Common myeloid progenitor, CD34-positive (primary cell): ENCODE measurements around the gene PLD4.
A peak's percentile ranks its signal among the peaks of the same experiment; 100 is the strongest.

Experiments used
- CTCF ChIA-PET: fragments of 350-600 bp; sonication (Branson Sonifier 250); formaldehyde crosslinking; loops from one replicate; lab custom pipeline; 2021; ENCODE audit warnings: antibody characterized with exemption; lab: Charles Lee
- POLR2A ChIA-PET: fragments of 350-600 bp; sonication (Branson Sonifier 250); formaldehyde crosslinking; loops from one replicate; lab custom pipeline; 2021; ENCODE audit warnings: antibody characterized with exemption; lab: Charles Lee
- DNase-seq, 3 donors: peaks; one replicate each; pipeline versions ENCODE4 v3.0.0 to v3.0.0-alpha.2; 2013
- H3K27ac ChIP-seq, 2 experiments: 1 replicate in 1 of 2; 2 replicates in 1 of 2; pipeline ENCODE4 v1.7.0; 2013; ENCODE audit warnings: inconsistent platforms in 2 of 2, low read length in 2 of 2, mild to moderate bottlenecking in 2 of 2, low read depth in 1 of 2, moderate library complexity in 1 of 2; ENCODE audit not compliant: severe bottlenecking in 2 of 2, insufficient read depth in 1 of 2, poor library complexity in 1 of 2
- H3K27me3 ChIP-seq, 5 experiments: replicated peaks in 2 of 5; 1 replicate in 3 of 5; 2 replicates in 2 of 5; pipeline versions ENCODE4 v1.6.1 to v1.7.0; 2013; ENCODE audit warnings: low read length in 4 of 5, mild to moderate bottlenecking in 2 of 5, moderate library complexity in 2 of 5, inconsistent platforms in 1 of 5; ENCODE audit not compliant: insufficient read depth in 5 of 5, control insufficient read depth in 4 of 5
- H3K36me3 ChIP-seq, 4 experiments: 1 replicate in 2 of 4; 2 replicates in 2 of 4; pipeline versions ENCODE4 v1.6.1 to v1.7.0; 2013; ENCODE audit warnings: low read length in 3 of 4, control low read depth in 1 of 4, mild to moderate bottlenecking in 1 of 4; ENCODE audit not compliant: control insufficient read depth in 4 of 4, insufficient read depth in 4 of 4
- H3K4me1 ChIP-seq, 4 experiments: 1 replicate in 3 of 4; 2 replicates in 1 of 4; pipeline versions ENCODE4 v1.6.1 to v1.7.1; 2013; ENCODE audit warnings: low read length in 3 of 4, mild to moderate bottlenecking in 3 of 4, control low read depth in 1 of 4, inconsistent platforms in 1 of 4, moderate library complexity in 1 of 4; ENCODE audit not compliant: control insufficient read depth in 4 of 4, insufficient read depth in 4 of 4; ENCODE audit errors: control extremely low read depth in 1 of 4
- H3K4me3 ChIP-seq, 7 experiments: 1 replicate in 4 of 7; 2 replicates in 3 of 7; pipeline versions ENCODE4 v1.5.1 to v1.7.0; 2013; ENCODE audit warnings: mild to moderate bottlenecking in 7 of 7, low read length in 6 of 7, moderate library complexity in 6 of 7, inconsistent platforms in 2 of 7, low read depth in 2 of 7, control low read depth in 1 of 7; ENCODE audit not compliant: insufficient read depth in 4 of 7, control insufficient read depth in 1 of 7; ENCODE audit errors: extremely low read depth in 1 of 7
- H3K9me3 ChIP-seq, 5 experiments: 1 replicate in 4 of 5; 2 replicates in 1 of 5; pipeline versions ENCODE4 v1.6.1 to v1.7.1; 2013; ENCODE audit warnings: low read length in 4 of 5, mild to moderate bottlenecking in 2 of 5, inconsistent platforms in 1 of 5, low read depth in 1 of 5, moderate library complexity in 1 of 5; ENCODE audit not compliant: control insufficient read depth in 4 of 5, insufficient read depth in 2 of 5; ENCODE audit errors: control extremely low read depth in 1 of 5
- WGBS: methylation state at CpG from one replicate; pipeline ENCODE4 v1.1.5; 2013; ENCODE audit not compliant: insufficient coverage; 5-methylcytosine and 5-hydroxymethylcytosine counted together

PLD4 gene

DNA sequence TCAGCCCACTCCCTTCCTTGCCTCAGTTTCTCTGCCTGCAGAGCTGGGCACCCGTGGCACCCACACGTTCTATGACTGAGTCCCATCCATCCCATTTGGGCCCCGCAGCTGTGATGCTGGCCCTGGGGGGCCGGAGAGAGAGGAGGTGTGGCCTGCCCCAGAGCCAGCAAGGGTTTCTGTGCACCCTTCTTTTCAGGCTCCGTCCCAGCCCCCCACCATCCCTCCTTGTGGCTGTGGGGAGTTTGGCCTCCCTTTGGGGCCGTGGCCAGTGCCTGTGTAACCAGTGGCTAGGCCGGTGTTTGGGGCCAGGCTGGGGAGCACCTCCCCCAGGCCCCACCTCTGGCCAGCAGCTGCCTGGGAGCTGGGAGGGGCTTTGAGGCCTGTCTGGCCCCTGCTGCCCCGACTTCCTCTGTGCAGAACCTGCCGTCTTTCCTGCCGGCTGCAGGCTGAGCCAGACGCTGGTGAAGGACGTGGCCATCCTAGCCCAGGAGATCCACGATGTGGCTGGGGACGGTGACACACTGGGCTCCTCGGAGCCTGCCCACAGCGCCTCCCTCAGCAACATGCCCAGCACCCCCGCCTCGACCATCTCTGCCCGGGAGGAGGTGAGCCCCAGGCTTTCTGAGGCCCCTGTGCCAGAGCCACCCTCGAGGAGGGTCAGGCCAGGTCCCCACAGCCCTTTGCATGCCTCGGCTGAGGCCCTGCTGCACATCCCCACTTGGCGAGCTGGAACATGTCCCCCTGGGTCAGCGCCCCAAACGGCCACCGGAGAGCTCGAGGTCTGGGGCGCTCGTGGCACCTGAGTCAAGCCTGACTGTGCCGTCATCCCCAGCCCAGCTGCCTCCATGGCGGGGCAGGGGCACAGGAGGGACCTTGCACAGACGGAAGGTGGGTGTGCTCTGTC lies 31.9 kb upstream of the PLD4 start:
- peaks cover 0 to 1% (median 0%) of the 10 kb centered on the region in 4 experiments for H3K4me1 ChIP-seq
- no peak overlapping the region for H3K27ac ChIP-seq
- no peak overlapping the region for H3K4me3 ChIP-seq
- no peak for DNase-seq
- no peaks in the 10 kb centered on the region for H3K36me3 ChIP-seq
- ChIA-PET POLR2A (no interaction called here), CTCF (interaction anchor here (1.3 to 2.1 kb wide), 5 partner anchors 24 to 194 kb away, joined by 3 to 5 read pairs (median 4); no protein-coding TSS in a partner anchor)
- H3K9me3 ChIP-seq = no peaks in the 10 kb centered on the region
- H3K27me3 ChIP-seq = peaks cover 0 to 2% (median 0%) of the 10 kb centered on the region in 5 experiments
- 74% methylated on average over 25 of the region's 31 CpGs for WGBS

GRCh38 chr14:104893435-104894207 lies 31.1 kb upstream of the PLD4 start:
- H3K4me3 ChIP-seq = no peak overlapping the region
- POLR2A ChIA-PET = no interaction called here
- CTCF ChIA-PET = interaction anchor here (1.1 to 2.1 kb wide), 8 partner anchors 11 to 193 kb away, joined by 3 to 5 read pairs (median 3); no protein-coding TSS in a partner anchor
- no peak for DNase-seq
- peaks cover 0 to 2% (median 0%) of the 10 kb centered on the region in 5 experiments for H3K27me3 ChIP-seq
- H3K36me3 ChIP-seq = no peaks in the 10 kb centered on the region
- H3K4me1 ChIP-seq = peaks cover 0 to 1% (median 0%) of the 10 kb centered on the region in 4 experiments
- 89% methylated on average over 30 of the region's 39 CpGs for WGBS
- no peaks in the 10 kb centered on the region for H3K9me3 ChIP-seq
- no peak overlapping the region for H3K27ac ChIP-seq

DNA sequence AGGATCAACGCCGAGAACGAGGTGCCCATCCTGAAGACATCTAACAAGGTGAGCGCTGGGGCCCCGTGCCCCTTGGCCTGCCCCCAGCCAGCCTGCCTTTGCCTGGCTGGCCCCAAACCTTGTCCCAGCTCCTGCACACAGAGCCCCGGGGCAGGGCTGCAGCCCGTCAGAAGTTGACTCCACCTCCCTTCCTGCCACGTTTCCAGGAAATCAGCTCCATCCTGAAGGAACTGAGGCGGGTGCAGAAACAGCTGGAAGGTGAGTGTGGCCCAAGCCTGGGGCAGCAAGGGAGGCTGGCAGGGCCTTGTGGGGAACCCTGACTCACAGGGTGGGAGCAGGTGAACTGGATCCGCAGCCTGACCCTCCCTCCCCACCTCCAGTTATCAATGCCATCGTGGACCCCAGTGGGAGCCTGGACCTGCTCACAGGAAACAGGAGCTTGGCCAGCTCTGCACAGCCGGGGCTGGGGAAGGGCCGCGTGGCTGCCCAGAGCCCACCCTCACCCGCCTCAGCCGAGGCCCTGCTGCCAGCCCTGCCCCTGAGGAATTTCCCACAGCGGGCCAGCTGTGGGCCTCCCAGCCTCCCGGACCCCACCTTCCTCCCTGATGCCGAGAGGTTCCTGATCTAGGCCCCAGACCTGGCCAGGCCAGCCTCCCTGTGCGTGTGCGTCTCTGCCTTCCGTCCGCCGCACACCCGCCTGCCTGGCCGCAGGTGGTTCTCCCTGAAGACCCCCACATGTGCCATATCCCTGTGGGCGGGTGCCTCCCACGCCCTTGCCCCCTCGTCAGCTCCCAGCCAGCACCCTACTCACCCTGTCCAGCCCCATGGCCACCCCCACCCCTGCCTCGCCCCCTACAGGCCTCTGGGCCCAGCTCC lies 30.1 kb upstream of the PLD4 start:
- H3K4me1 ChIP-seq = peaks cover 0 to 1% (median 0%) of the 10 kb centered on the region in 4 experiments
- H3K4me3 ChIP-seq = no peak overlapping the region
- DNase-seq = no peak
- peaks cover 0 to 4% (median 0%) of the 10 kb centered on the region in 5 experiments for H3K27me3 ChIP-seq
- 81% methylated on average over 16 of the region's 30 CpGs for WGBS
- H3K27ac ChIP-seq = no peak overlapping the region
- H3K36me3 ChIP-seq = no peaks in the 10 kb centered on the region
- H3K9me3 ChIP-seq = no peaks in the 10 kb centered on the region
- POLR2A ChIA-PET = no interaction called here
- CTCF ChIA-PET = interaction anchor here (0.7 to 2.1 kb wide), 10 partner anchors 11 to 192 kb away, joined by 3 to 7 read pairs (median 3); no protein-coding TSS in a partner anchor

- 92% methylated on average over 8 of the region's 9 CpGs for WGBS
- no peak for DNase-seq
- ChIA-PET POLR2A (no interaction called here), CTCF (interaction anchor here (0.7 to 2.1 kb wide), 12 partner anchors 13 to 192 kb away, joined by 3 to 10 read pairs (median 4); no protein-coding TSS in a partner anchor)
- H3K9me3 ChIP-seq = no peaks in the 10 kb centered on the region
- no peaks in the 10 kb centered on the region for H3K36me3 ChIP-seq
- peaks cover 0 to 1% (median 0%) of the 10 kb centered on the region in 4 experiments for H3K4me1 ChIP-seq
- H3K4me3 ChIP-seq = no peak overlapping the region
- no peak overlapping the region for H3K27ac ChIP-seq
- peaks cover 0 to 4% (median 0%) of the 10 kb centered on the region in 5 experiments for H3K27me3 ChIP-seq
Observed at GRCh38 chr14:104895207-104895785, 29.4 kb upstream of the PLD4 start.

- POLR2A ChIA-PET = no interaction called here
- peak in 2 of 3 donors; percentile 36 to 39 for DNase-seq
Observed at GRCh38 chr14:104895786-104896661, 28.7 kb upstream of the PLD4 start.

More at GRCh38 chr14:104895786-104896661, 28.7 kb upstream of the PLD4 start:
- no peaks in the 10 kb centered on the region for H3K9me3 ChIP-seq
- no peak overlapping the region for H3K27ac ChIP-seq
- H3K36me3 ChIP-seq = no peaks in the 10 kb centered on the region
- CTCF ChIA-PET = interaction anchor here (0.6 to 2.1 kb wide), 9 partner anchors 12 to 149 kb away, joined by 3 to 10 read pairs (median 4); no protein-coding TSS in a partner anchor
- peaks cover 0 to 1% (median 0%) of the 10 kb centered on the region in 4 experiments for H3K4me1 ChIP-seq
- 84% methylated on average over 27 of the region's 34 CpGs for WGBS
- H3K27me3 ChIP-seq = peaks cover 0 to 4% (median 0%) of the 10 kb centered on the region in 5 experiments
- H3K4me3 ChIP-seq = no peak overlapping the region
